CD14-positive monocyte (primary cell): Measurements from ENCODE around the gene NAE1. TPM values are rescaled to one million over a fixed set of nuclear protein-coding genes. Genes with fewer than 3 reads are reported as not detected.
"Not testable (repeated sequence)": the region's sequence is repeated elsewhere in the genome, so short reads cannot be mapped to it uniquely, and the experiment has no call there.

ENCODE experiments used
- DNase-seq, 3 donors: peaks; one replicate each; pipeline ENCODE4 v3.0.0-alpha.2; 2011 to 2022
- H2AFZ ChIP-seq: 2 replicates; pipeline ENCODE4 v1.6.0; 2012; ENCODE audit warnings: mild to moderate bottlenecking, low read depth, low read length, inconsistent platforms; ENCODE audit not compliant: insufficient read depth, poor library complexity, severe bottlenecking
- H3K27ac ChIP-seq, 2 donors: 1 replicate in 1 of 2; 2 replicates in 1 of 2; pipeline ENCODE4 v1.5.1; 2012 to 2013; ENCODE audit warnings: low read length in 2 of 2, control low read depth in 1 of 2, inconsistent platforms in 1 of 2, low read depth in 1 of 2, mild to moderate bottlenecking in 1 of 2
- H3K27me3 ChIP-seq, 2 donors: one replicate each; pipeline versions ENCODE4 v1.6.0 to v1.6.1; 2011 to 2013; ENCODE audit warnings: low read length in 2 of 2; ENCODE audit not compliant: control insufficient read depth in 2 of 2, insufficient read depth in 2 of 2
- H3K36me3 ChIP-seq, 2 donors: replicated peaks in 1 of 2; 1 replicate in 1 of 2; 2 replicates in 1 of 2; pipeline versions ENCODE4 v1.5.1 to v1.6.1; 2012 to 2013; ENCODE audit warnings: low read length in 2 of 2, control low read depth in 1 of 2, inconsistent platforms in 1 of 2, mild to moderate bottlenecking in 1 of 2; ENCODE audit not compliant: insufficient read depth in 2 of 2, control insufficient read depth in 1 of 2
- H3K4me1 ChIP-seq, 2 donors: 1 replicate in 1 of 2; 2 replicates in 1 of 2; pipeline versions ENCODE4 v1.5.1 to v1.6.1; 2012 to 2013; ENCODE audit warnings: low read length in 2 of 2, control low read depth in 1 of 2, inconsistent platforms in 1 of 2, mild to moderate bottlenecking in 1 of 2, moderate library complexity in 1 of 2; ENCODE audit not compliant: insufficient read depth in 2 of 2, control insufficient read depth in 1 of 2
- H3K4me2 ChIP-seq: replicated peaks from 2 replicates; pipeline ENCODE3; 2012; ENCODE audit warnings: low read length, moderate library complexity, mild to moderate bottlenecking; ENCODE audit not compliant: poor library complexity, severe bottlenecking; ENCODE audit errors: extremely low read depth
- H3K4me3 ChIP-seq, 3 experiments: fragments of 200-600 bp in 1 of 3; sonication (generic) in 1 of 3; replicated peaks in 1 of 3; 1 replicate in 2 of 3; 2 replicates in 1 of 3; pipeline ENCODE4 v1.5.1; 2011 to 2013; ENCODE audit warnings: low read length in 3 of 3, mild to moderate bottlenecking in 3 of 3, control low read depth in 2 of 3, low read depth in 2 of 3, inconsistent platforms in 1 of 3, moderate library complexity in 1 of 3
- H3K79me2 ChIP-seq: 2 replicates; pipeline ENCODE4 v1.6.0; 2012; ENCODE audit warnings: mild to moderate bottlenecking, control low read depth, inconsistent platforms, low read length, moderate library complexity; ENCODE audit not compliant: insufficient read depth
- H3K9ac ChIP-seq: 2 replicates; pipeline ENCODE4 v1.6.0; 2017; ENCODE audit warnings: low read length, mild to moderate bottlenecking; ENCODE audit not compliant: insufficient read depth, poor library complexity, severe bottlenecking
- H3K9me3 ChIP-seq, 2 donors: replicated peaks in 1 of 2; 1 replicate in 1 of 2; 2 replicates in 1 of 2; pipeline versions ENCODE4 v1.5.1 to v1.6.1; 2012 to 2013; ENCODE audit warnings: low read length in 2 of 2, control low read depth in 1 of 2; ENCODE audit not compliant: control insufficient read depth in 1 of 2, insufficient read depth in 1 of 2
- H4K20me1 ChIP-seq: 2 replicates; pipeline ENCODE4 v1.6.0; 2012; ENCODE audit warnings: mild to moderate bottlenecking, low read length, control low read depth, moderate library complexity; ENCODE audit not compliant: insufficient read depth
- H3K27ac Mint-ChIP-seq, 7 donors: one replicate each; pipeline ENCODE4 v1.8.0; 2020; ENCODE audit warnings: mild to moderate bottlenecking in 7 of 7, mixed read lengths in 7 of 7, moderate library complexity in 6 of 7, inconsistent platforms in 2 of 7
- H3K27me3 Mint-ChIP-seq, 3 donors: one replicate each; pipeline ENCODE4 v1.8.0; 2021 to 2022; ENCODE audit warnings: low read depth in 3 of 3, mild to moderate bottlenecking in 3 of 3, mixed read lengths in 3 of 3, moderate library complexity in 3 of 3, inconsistent platforms in 1 of 3
- H3K36me3 Mint-ChIP-seq, 2 donors: one replicate each; pipeline ENCODE4 v1.8.0; 2020; ENCODE audit warnings: mixed read lengths in 2 of 2, inconsistent platforms in 1 of 2, mild to moderate bottlenecking in 1 of 2
- H3K4me1 Mint-ChIP-seq: one replicate; pipeline ENCODE4 v1.8.0; 2020; ENCODE audit warnings: mild to moderate bottlenecking, mixed read lengths
- H3K4me3 Mint-ChIP-seq, 2 donors: one replicate each; pipeline ENCODE4 v1.8.0; 2020; ENCODE audit warnings: mild to moderate bottlenecking in 2 of 2, mixed read lengths in 2 of 2, moderate library complexity in 1 of 2
- H3K9me3 Mint-ChIP-seq, 7 donors: one replicate each; pipeline ENCODE4 v1.8.0; 2020 to 2022; ENCODE audit warnings: mixed read lengths in 7 of 7, mild to moderate bottlenecking in 6 of 7, moderate library complexity in 6 of 7, inconsistent platforms in 2 of 7
- CTCF ChIP-seq: fragments of 200-600 bp; IDR thresholded peaks from one replicate; pipeline ENCODE4 v1.8.0; 2022; ENCODE audit warnings: antibody characterized with exemption, mild to moderate bottlenecking
- WGBS: methylation state at CpG from one replicate; pipeline ENCODE4 v1.1.5; 2013; ENCODE audit warnings: missing lambda C conversion rate; ENCODE audit not compliant: insufficient coverage; 5-methylcytosine and 5-hydroxymethylcytosine counted together
- intact Hi-C, 2 donors: fragments of 100-400 bp; cut with micrococcal nuclease; formaldehyde crosslinking; loops; one replicate each; pipeline versions ENCODE4 v1.15.0 to v1.15.1; 2023
- polyA plus RNA-seq, 3 donors: library from polyadenylated mRNA; depleted of rRNA in 1 of 3; unstranded in 2 of 3; stranded (reverse) in 1 of 3; fragments of 300-500 nt in 2 of 3; fragments of >200 nt in 1 of 3; fragmentation: Illumina TruSeq in 2 of 3; gene quantifications; 1 replicate in 2 of 3; 2 replicates in 1 of 3; pipeline ENCODE4 v1.2.3, GENCODE V29; 2012 to 2021

Gene NAE1
- polyA plus RNA-seq, 3 donors: 10.8 to 18.6 (median 16.8) TPM

- Mint-ChIP-seq H3K9me3 (peaks cover 3 to 15% (median 7%) of the 10 kb centered on the region in 7 donors), H3K4me1 (peaks cover 16% of the 10 kb centered on the region)
These were observed 41.1 kb upstream of the NAE1 start for GRCh38 chr16:66871840-66872239.

GRCh38 chr16:66871363-66871762 is 40.6 kb upstream of the NAE1 start:
- H3K36me3 Mint-ChIP-seq, H3K9me3 ChIP-seq, intact Hi-C loops, H3K4me3 ChIP-seq, H3K27ac Mint-ChIP-seq, H3K79me2 ChIP-seq, DNase-seq, H3K4me2 ChIP-seq, H2AFZ ChIP-seq, H3K9ac ChIP-seq, H4K20me1 ChIP-seq, H3K27ac ChIP-seq, H3K36me3 ChIP-seq: not testable (repeated sequence)
- peaks cover 45 to 67% (median 51%) of the 10 kb centered on the region in 3 donors for H3K27me3 Mint-ChIP-seq
- H3K4me3 Mint-ChIP-seq: peak overlapping the region in 1 of 2 donors; percentile 54
- H3K9me3 Mint-ChIP-seq: peaks cover 3 to 12% (median 5%) of the 10 kb centered on the region in 7 donors
- H3K27me3 ChIP-seq: peaks cover 6 to 39% of the 10 kb centered on the region in 2 donors
- peaks cover 16% of the 10 kb centered on the region for H3K4me1 Mint-ChIP-seq
- peaks cover 15 to 23% of the 10 kb centered on the region in 2 donors for H3K4me1 ChIP-seq
- 100% methylated on average over 2 of the region's 2 CpGs for WGBS

More at GRCh38 chr16:66871840-66872239, 41.1 kb upstream of the NAE1 start:
- no peak overlapping the region for H3K9ac ChIP-seq
- no peaks in the 10 kb centered on the region for H3K79me2 ChIP-seq
- H3K27ac ChIP-seq: no peak overlapping the region
- peaks cover 15 to 23% of the 10 kb centered on the region in 2 donors for H3K4me1 ChIP-seq
- H4K20me1 ChIP-seq: no peaks in the 10 kb centered on the region
- peak overlapping the region in 1 of 2 donors; percentile 54 for H3K4me3 Mint-ChIP-seq
- intact Hi-C loops: no loop called here
- H3K36me3 Mint-ChIP-seq: peaks cover 0 to 2% of the 10 kb centered on the region in 2 donors
- DNase-seq: no peak
- peaks cover 46 to 69% (median 54%) of the 10 kb centered on the region in 3 donors for H3K27me3 Mint-ChIP-seq
- WGBS: no CpG with 5 or more reads among the region's 3 CpGs
- no peak for TF ChIP-seq CTCF
- H3K4me2 ChIP-seq: no peak overlapping the region
- H3K27ac Mint-ChIP-seq: no peak overlapping the region
- peaks cover 6 to 44% of the 10 kb centered on the region in 2 donors for H3K27me3 ChIP-seq
- no peaks in the 10 kb centered on the region for H3K36me3 ChIP-seq
- peaks cover 5 to 7% of the 10 kb centered on the region in 2 donors for H3K9me3 ChIP-seq
- no peak overlapping the region for H3K4me3 ChIP-seq
- H2AFZ ChIP-seq: no peak overlapping the region
